ENCODE results near the gene TEX261. TPM values are rescaled to one million over a fixed set of nuclear protein-coding genes. Genes with fewer than 3 reads are reported as not detected.

The TEX261 gene
- total RNA-seq, 1 experiment from 2014 or later, result 70.0 TPM

- POLR2A ChIA-PET, result no interaction called here
- Histone ChIP-seq H3K36me3 (ENCODE audit: control insufficient read depth, insufficient read depth, low read length) (no peaks in the 10 kb centered on the region), H3K4me3 (ENCODE audit: low read depth, low read length) (no peak overlapping the region), H3K9me3 (no peaks in the 10 kb centered on the region), H3K4me1 (no peaks in the 10 kb centered on the region), H3K27me3 (replicated peaks; ENCODE audit: control insufficient read depth, insufficient read depth, low read length) (no peaks in the 10 kb centered on the region; the same call in 1 of the 2 replicates)
- H3K4me1 Mint-ChIP-seq (ENCODE audit: low read depth, unreplicated experiment), result no peaks in the 10 kb centered on the region
- H3K27ac Mint-ChIP-seq (ENCODE audit: unreplicated experiment), result no peak overlapping the region
- no peaks in the 10 kb centered on the region for H3K27me3 Mint-ChIP-seq (ENCODE audit: insufficient read depth, unreplicated experiment)
- no TSS peak for BruUV-seq (replicated peaks)
- no peak overlapping the region for H3K4me3 Mint-ChIP-seq (ENCODE audit: unreplicated experiment)
- no peak for DNase-seq
- CTCF ChIA-PET, result interaction anchor here (0.8 kb wide), 1 partner anchor 14 kb away, joined by 3 read pairs; no protein-coding TSS in a partner anchor
- peaks cover 4% of the 10 kb centered on the region for H3K36me3 Mint-ChIP-seq (ENCODE audit: insufficient read depth, unreplicated experiment)
- TF ChIP-seq CTCF (IDR thresholded peaks at IDR 0.05; ENCODE audit: insufficient read depth in 1 of 2, low read depth in 1 of 2, low read length in 1 of 2, severe bottlenecking in 1 of 2, unreplicated experiment in 1 of 2), result no peak
- H3K9me3 Mint-ChIP-seq (ENCODE audit: unreplicated experiment), result no peaks in the 10 kb centered on the region
- intact Hi-C loops (cut with micrococcal nuclease; ENCODE audit: unreplicated experiment), result no loop called here
These were observed 32.3 kb downstream of the TEX261 start for GRCh38 chr2:70962211-70962884.

- H3K4me1 ChIP-seq, result no peaks in the 10 kb centered on the region
- no peaks in the 10 kb centered on the region for H3K9me3 ChIP-seq
- DNase-seq, result no peak
- no peak overlapping the region for H3K4me3 ChIP-seq (ENCODE audit: low read depth, low read length)
- peaks cover 4% of the 10 kb centered on the region for H3K36me3 Mint-ChIP-seq (ENCODE audit: insufficient read depth, unreplicated experiment)
- no peak overlapping the region for H3K27ac Mint-ChIP-seq (ENCODE audit: unreplicated experiment)
- H3K9me3 Mint-ChIP-seq (ENCODE audit: unreplicated experiment), result no peaks in the 10 kb centered on the region
- H3K36me3 ChIP-seq (ENCODE audit: control insufficient read depth, insufficient read depth, low read length), result no peaks in the 10 kb centered on the region
- H3K27me3 ChIP-seq (replicated peaks; ENCODE audit: control insufficient read depth, insufficient read depth, low read length), result no peaks in the 10 kb centered on the region; the same call in 1 of the 2 replicates
- intact Hi-C loops (cut with micrococcal nuclease; ENCODE audit: unreplicated experiment), result no loop called here
- ChIA-PET POLR2A (no interaction called here), CTCF (interaction anchor here (0.7 kb wide), 1 partner anchor 97 kb away, joined by 3 read pairs; no protein-coding TSS in a partner anchor)
- no peaks in the 10 kb centered on the region for H3K4me1 Mint-ChIP-seq (ENCODE audit: low read depth, unreplicated experiment)
- H3K4me3 Mint-ChIP-seq (ENCODE audit: unreplicated experiment), result no peak overlapping the region
- TF ChIP-seq CTCF (IDR thresholded peaks at IDR 0.05; ENCODE audit: insufficient read depth in 1 of 2, low read depth in 1 of 2, low read length in 1 of 2, severe bottlenecking in 1 of 2, unreplicated experiment in 1 of 2), result no peak
- no peaks in the 10 kb centered on the region for H3K27me3 Mint-ChIP-seq (ENCODE audit: insufficient read depth, unreplicated experiment)
- BruUV-seq (replicated peaks), result no TSS peak
These were observed 33.1 kb downstream of the TEX261 start for GRCh38 chr2:70961648-70961994.

- BruUV-seq (replicated peaks), result no TSS peak
- H3K9me3 Mint-ChIP-seq (ENCODE audit: unreplicated experiment), result no peaks in the 10 kb centered on the region
- no peak for DNase-seq
- no peak overlapping the region for H3K4me3 ChIP-seq (ENCODE audit: low read depth, low read length)
- peaks cover 4% of the 10 kb centered on the region for H3K27me3 Mint-ChIP-seq (ENCODE audit: insufficient read depth, unreplicated experiment)
- CTCF ChIA-PET, result interaction anchor here (0.7 kb wide), 1 partner anchor 97 kb away, joined by 3 read pairs; no protein-coding TSS in a partner anchor
- POLR2A ChIA-PET, result no interaction called here
- no peaks in the 10 kb centered on the region for H3K36me3 ChIP-seq (ENCODE audit: control insufficient read depth, insufficient read depth, low read length)
- peaks cover 4% of the 10 kb centered on the region for H3K36me3 Mint-ChIP-seq (ENCODE audit: insufficient read depth, unreplicated experiment)
- no peaks in the 10 kb centered on the region for H3K4me1 ChIP-seq
- no peak overlapping the region for H3K4me3 Mint-ChIP-seq (ENCODE audit: unreplicated experiment)
- H3K9me3 ChIP-seq, result no peaks in the 10 kb centered on the region
- H3K27me3 ChIP-seq (replicated peaks; ENCODE audit: control insufficient read depth, insufficient read depth, low read length), result no peaks in the 10 kb centered on the region; the same call in 1 of the 2 replicates
- no peak overlapping the region for H3K27ac Mint-ChIP-seq (ENCODE audit: unreplicated experiment)
- H3K4me1 Mint-ChIP-seq (ENCODE audit: low read depth, unreplicated experiment), result no peaks in the 10 kb centered on the region
- intact Hi-C loops (cut with micrococcal nuclease; ENCODE audit: unreplicated experiment), result no loop called here
- no peak for TF ChIP-seq CTCF (IDR thresholded peaks at IDR 0.05; ENCODE audit: insufficient read depth in 1 of 2, low read depth in 1 of 2, low read length in 1 of 2, severe bottlenecking in 1 of 2, unreplicated experiment in 1 of 2)
These were observed 33.6 kb downstream of the TEX261 start for GRCh38 chr2:70960833-70961647.

Measured in Caco-2 (cell line).